ENCODE measurements around the gene MTR. TPM values are rescaled to one million over a fixed set of nuclear protein-coding genes. Genes with fewer than 3 reads are reported as not detected.

The MTR gene
- total RNA-seq, 1 donor from 2014 or later: 37.8 TPM

DNA sequence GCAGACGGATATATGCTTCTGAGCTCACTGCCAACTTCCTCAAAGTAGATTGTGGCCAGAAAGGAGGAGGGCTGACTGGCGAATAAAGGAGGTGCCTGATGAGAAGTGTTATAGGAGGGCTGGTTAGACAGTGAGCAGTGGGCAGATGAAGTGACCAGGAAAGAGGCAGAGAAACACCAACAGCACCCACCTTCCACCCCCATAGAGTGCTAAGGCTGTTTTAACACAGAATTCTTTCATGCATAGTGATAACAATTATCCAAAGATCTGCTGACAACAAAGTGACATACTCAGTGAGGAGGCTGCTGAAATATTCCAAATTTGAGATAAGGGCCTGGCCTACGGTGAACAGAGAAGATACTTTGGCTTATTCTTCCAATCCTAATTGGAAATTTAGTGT lies 21.2 kb upstream of the MTR start:
- Mint-ChIP-seq H3K27ac (ENCODE audit: unreplicated experiment) (no peak overlapping the region), H3K4me3 (ENCODE audit: unreplicated experiment) (no peak overlapping the region), H3K9me3 (ENCODE audit: unreplicated experiment) (peaks cover 9% of the 10 kb centered on the region), H3K27me3 (ENCODE audit: unreplicated experiment) (peaks cover 16% of the 10 kb centered on the region), H3K36me3 (ENCODE audit: unreplicated experiment) (no peaks in the 10 kb centered on the region), H3K4me1 (ENCODE audit: unreplicated experiment) (no peaks in the 10 kb centered on the region)
- DNase-seq (ENCODE audit: extremely low spot score, unreplicated experiment): no peak
- TF ChIP-seq, protein P1, sequence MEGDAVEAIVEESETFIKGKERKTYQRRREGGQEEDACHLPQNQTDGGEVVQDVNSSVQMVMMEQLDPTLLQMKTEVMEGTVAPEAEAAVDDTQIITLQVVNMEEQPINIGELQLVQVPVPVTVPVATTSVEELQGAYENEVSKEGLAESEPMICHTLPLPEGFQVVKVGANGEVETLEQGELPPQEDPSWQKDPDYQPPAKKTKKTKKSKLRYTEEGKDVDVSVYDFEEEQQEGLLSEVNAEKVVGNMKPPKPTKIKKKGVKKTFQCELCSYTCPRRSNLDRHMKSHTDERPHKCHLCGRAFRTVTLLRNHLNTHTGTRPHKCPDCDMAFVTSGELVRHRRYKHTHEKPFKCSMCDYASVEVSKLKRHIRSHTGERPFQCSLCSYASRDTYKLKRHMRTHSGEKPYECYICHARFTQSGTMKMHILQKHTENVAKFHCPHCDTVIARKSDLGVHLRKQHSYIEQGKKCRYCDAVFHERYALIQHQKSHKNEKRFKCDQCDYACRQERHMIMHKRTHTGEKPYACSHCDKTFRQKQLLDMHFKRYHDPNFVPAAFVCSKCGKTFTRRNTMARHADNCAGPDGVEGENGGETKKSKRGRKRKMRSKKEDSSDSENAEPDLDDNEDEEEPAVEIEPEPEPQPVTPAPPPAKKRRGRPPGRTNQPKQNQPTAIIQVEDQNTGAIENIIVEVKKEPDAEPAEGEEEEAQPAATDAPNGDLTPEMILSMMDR (IDR thresholded peaks at IDR 0.05): no peak

DNA sequence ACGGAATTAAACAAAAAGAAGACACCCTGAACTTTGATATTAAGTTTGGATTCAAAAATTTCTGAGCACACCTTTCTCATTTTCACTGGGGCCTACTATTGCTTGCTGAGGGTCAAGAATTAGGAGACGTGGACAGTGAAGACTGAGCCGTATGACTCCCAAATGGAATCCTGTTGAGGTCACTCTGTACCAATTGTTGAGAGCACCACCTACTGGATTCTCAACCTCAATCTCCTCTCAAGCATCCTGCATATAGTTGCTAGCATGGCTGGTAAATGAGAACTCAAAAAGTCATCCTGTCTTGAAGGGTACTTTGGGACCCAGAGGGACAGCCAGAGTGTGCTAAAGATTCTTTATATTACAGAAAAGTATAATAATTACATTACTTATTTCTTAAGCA lies 20.2 kb upstream of the MTR start:
- H3K9me3 Mint-ChIP-seq (ENCODE audit: unreplicated experiment): peaks cover 15% of the 10 kb centered on the region
- H3K27me3 Mint-ChIP-seq (ENCODE audit: unreplicated experiment): peaks cover 8% of the 10 kb centered on the region
- no peak for DNase-seq (ENCODE audit: extremely low spot score, unreplicated experiment)
- H3K4me3 Mint-ChIP-seq (ENCODE audit: unreplicated experiment): no peak overlapping the region
- no peaks in the 10 kb centered on the region for H3K36me3 Mint-ChIP-seq (ENCODE audit: unreplicated experiment)
- H3K4me1 Mint-ChIP-seq (ENCODE audit: unreplicated experiment): no peaks in the 10 kb centered on the region
- H3K27ac Mint-ChIP-seq (ENCODE audit: unreplicated experiment): no peak overlapping the region
- TF ChIP-seq, protein P1 (IDR thresholded peaks at IDR 0.05): peak; percentile 28

DNA sequence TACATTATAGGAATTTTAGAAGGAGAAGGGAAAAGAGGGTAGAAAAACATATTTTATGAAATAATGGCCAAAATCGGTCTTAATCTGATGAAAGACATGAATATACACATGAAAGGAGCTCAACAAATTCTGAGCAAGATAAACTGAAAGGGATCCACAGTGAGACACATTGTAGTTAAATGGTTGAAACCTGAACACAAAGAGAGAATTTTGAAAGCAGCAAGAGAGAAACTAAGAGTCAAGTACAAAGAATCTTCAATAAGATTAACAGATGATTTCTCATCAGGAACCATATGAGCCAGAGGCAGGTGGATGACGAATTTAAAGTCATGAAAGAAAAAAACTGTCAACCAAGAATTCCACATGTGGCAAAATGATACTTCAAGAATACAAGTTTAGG lies 15.8 kb upstream of the MTR start:
- TF ChIP-seq, protein P1 (IDR thresholded peaks at IDR 0.05): no peak
- no peak overlapping the region for H3K27ac Mint-ChIP-seq (ENCODE audit: unreplicated experiment)
- no peak for DNase-seq (ENCODE audit: extremely low spot score, unreplicated experiment)
- H3K36me3 Mint-ChIP-seq (ENCODE audit: unreplicated experiment): no peaks in the 10 kb centered on the region
- H3K4me1 Mint-ChIP-seq (ENCODE audit: unreplicated experiment): no peaks in the 10 kb centered on the region
- no peak overlapping the region for H3K4me3 Mint-ChIP-seq (ENCODE audit: unreplicated experiment)
- H3K27me3 Mint-ChIP-seq (ENCODE audit: unreplicated experiment): peaks cover 6% of the 10 kb centered on the region
- peaks cover 15% of the 10 kb centered on the region for H3K9me3 Mint-ChIP-seq (ENCODE audit: unreplicated experiment)

DNA sequence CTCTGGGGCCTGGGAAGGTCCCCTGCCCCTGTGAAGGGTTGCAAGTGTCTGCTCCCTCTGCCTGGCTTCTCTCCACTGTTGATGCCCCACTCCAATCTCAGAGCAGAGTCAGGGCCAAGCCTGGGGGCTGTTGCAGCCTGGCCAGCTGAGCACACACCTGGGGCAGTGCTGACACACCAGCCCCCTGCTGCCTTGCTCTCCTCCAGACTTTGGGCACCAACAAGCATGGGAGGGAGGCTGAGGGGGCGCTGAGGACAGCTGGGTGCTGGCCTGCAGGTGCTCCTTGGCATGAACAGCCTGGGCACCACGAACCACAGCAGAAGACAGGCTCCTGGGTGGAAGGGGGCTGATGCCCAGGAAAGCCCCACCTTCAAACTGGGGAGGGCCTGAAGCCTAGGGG lies 9.6 kb upstream of the MTR start:
- TF ChIP-seq, protein P1 (IDR thresholded peaks at IDR 0.05): no peak
- Mint-ChIP-seq H3K4me3 (ENCODE audit: unreplicated experiment) (no peak overlapping the region), H3K27me3 (ENCODE audit: unreplicated experiment) (peaks cover 26% of the 10 kb centered on the region), H3K36me3 (ENCODE audit: unreplicated experiment) (no peaks in the 10 kb centered on the region), H3K9me3 (ENCODE audit: unreplicated experiment) (no peaks in the 10 kb centered on the region), H3K27ac (ENCODE audit: unreplicated experiment) (no peak overlapping the region), H3K4me1 (ENCODE audit: unreplicated experiment) (no peaks in the 10 kb centered on the region)
- no peak for DNase-seq (ENCODE audit: extremely low spot score, unreplicated experiment)

DNA sequence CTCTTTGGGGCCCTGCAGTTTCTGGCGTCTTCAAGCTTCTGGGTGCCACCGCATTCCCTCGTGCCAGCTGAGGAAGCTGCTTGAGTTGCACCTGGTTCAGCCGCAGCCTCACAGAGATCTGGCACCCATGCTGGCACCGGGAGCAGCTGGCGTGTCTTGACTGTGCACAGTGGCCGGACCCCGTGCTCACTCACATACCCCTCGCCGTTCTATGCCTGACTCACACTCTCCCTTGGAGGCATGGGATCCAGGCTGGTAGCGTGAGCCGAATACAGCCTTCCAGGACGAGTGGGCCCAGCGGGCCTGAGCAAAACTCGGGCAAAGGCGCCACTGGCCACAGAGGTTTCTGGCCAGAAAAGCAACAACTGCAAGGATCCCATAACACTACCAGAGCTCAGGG lies 8.6 kb upstream of the MTR start:
- Mint-ChIP-seq H3K36me3 (ENCODE audit: unreplicated experiment) (no peaks in the 10 kb centered on the region), H3K9me3 (ENCODE audit: unreplicated experiment) (no peaks in the 10 kb centered on the region), H3K4me3 (ENCODE audit: unreplicated experiment) (no peak overlapping the region), H3K27me3 (ENCODE audit: unreplicated experiment) (peaks cover 30% of the 10 kb centered on the region), H3K27ac (ENCODE audit: unreplicated experiment) (no peak overlapping the region), H3K4me1 (ENCODE audit: unreplicated experiment) (no peaks in the 10 kb centered on the region)
- DNase-seq (ENCODE audit: extremely low spot score, unreplicated experiment): no peak
- TF ChIP-seq, protein P1 (IDR thresholded peaks at IDR 0.05): no peak

Measured in osteocyte (in vitro differentiated cells).